Peyer's patch (tissue), 4 donors: Measurements from ENCODE around the gene MAGEA2. TPM values are rescaled to one million over a fixed set of nuclear protein-coding genes. Genes with fewer than 3 reads are reported as not detected.
"Not testable (repeated sequence)": the region's sequence is repeated elsewhere in the genome, so short reads cannot be mapped to it uniquely, and the experiment has no call there.

ENCODE experiments used
- DNase-seq, 3 donors: peaks; one replicate each; pipeline ENCODE4 v3.0.0-alpha.2; 2017 to 2019
- H3K27ac ChIP-seq, 4 donors: fragments of 200-600 bp; sonication (generic); one replicate each; pipeline ENCODE4 v1.5.1; 2016 to 2019
- H3K27me3 ChIP-seq, 2 donors: fragments of 200-600 bp; sonication (generic); one replicate each; pipeline ENCODE4 v1.5.1; 2019
- H3K36me3 ChIP-seq, 3 donors: fragments of 200-600 bp; sonication (generic); one replicate each; pipeline ENCODE4 v1.5.1; 2016 to 2019
- H3K4me1 ChIP-seq, 4 donors: fragments of 200-600 bp; sonication (generic); one replicate each; pipeline ENCODE4 v1.5.1; 2016 to 2019
- H3K4me3 ChIP-seq, 4 donors: fragments of 200-600 bp; sonication (generic); 1 replicate in 3 of 4; 2 replicates in 1 of 4; pipeline ENCODE4 v1.5.1; 2016 to 2019; ENCODE audit warnings: mild to moderate bottlenecking in 1 of 4
- H3K9me3 ChIP-seq, 4 donors: fragments of 200-600 bp; sonication (generic); one replicate each; pipeline ENCODE4 v1.5.1; 2016 to 2019; ENCODE audit warnings: mild to moderate bottlenecking in 1 of 4
- CTCF ChIP-seq, 6 experiments: fragments of 450-650 bp in 4 of 6; fragments of 200-600 bp in 2 of 6; sonication (generic) in 1 of 6; IDR thresholded peaks; one replicate each; pipeline ENCODE4 v1.5.1; 2017 to 2019; ENCODE audit warnings: antibody characterized with exemption in 6 of 6, mild to moderate bottlenecking in 3 of 6, moderate library complexity in 1 of 6
- POLR2A ChIP-seq, 2 donors: fragments of 450-650 bp; IDR thresholded peaks; one replicate each; pipeline ENCODE4 v1.5.1; 2017; ENCODE audit warnings: antibody characterized with exemption in 2 of 2, mild to moderate bottlenecking in 2 of 2, moderate library complexity in 2 of 2
- total RNA-seq, 4 donors: library from RNA; depleted of rRNA; stranded (reverse); fragments of >200 nt; gene quantifications; one replicate each; pipeline ENCODE4 v1.1.0, GENCODE V29; 2016

The MAGEA2 gene
- total RNA-seq: not detected

- not testable (repeated sequence) for H3K9me3 ChIP-seq, H3K27ac ChIP-seq, DNase-seq, H3K36me3 ChIP-seq, H3K4me3 ChIP-seq, H3K27me3 ChIP-seq, H3K4me1 ChIP-seq
Observed at GRCh38 chrX:152753686-152754650, at the start of gene MAGEA2. MAGEA2 (minus strand) TSS chrX:152753842; CDS start chrX:152751363, 2,479 bp downstream.

GRCh38 chrX:152798945-152799344 lies 45.3 kb upstream of the MAGEA2 start:
- no peaks in the 10 kb centered on the region for H3K27me3 ChIP-seq
- H3K36me3 ChIP-seq: no peaks in the 10 kb centered on the region
- DNase-seq: no peak
- H3K9me3 ChIP-seq: no peaks in the 10 kb centered on the region
- H3K4me3 ChIP-seq: no peak overlapping the region
- H3K27ac ChIP-seq: no peak overlapping the region
- H3K4me1 ChIP-seq: no peaks in the 10 kb centered on the region
- TF ChIP-seq CTCF (IDR thresholded peaks at IDR 0.05): no peak
- TF ChIP-seq POLR2A (IDR thresholded peaks at IDR 0.05): no peak

GRCh38 chrX:152787062-152787461 lies 33.4 kb upstream of the MAGEA2 start:
- H3K36me3 ChIP-seq, H3K4me1 ChIP-seq, H3K4me3 ChIP-seq, DNase-seq, H3K27me3 ChIP-seq, H3K27ac ChIP-seq, H3K9me3 ChIP-seq: not testable (repeated sequence)

GRCh38 chrX:152769549-152770289 lies 16.1 kb upstream of the MAGEA2 start, which contains the start of gene MAGEA6:
MAGEA6 (minus strand) TSS chrX:152769689; CDS start chrX:152767650, 2,039 bp downstream.
- not testable (repeated sequence) for H3K27ac ChIP-seq, H3K9me3 ChIP-seq, H3K36me3 ChIP-seq, H3K4me1 ChIP-seq, H3K4me3 ChIP-seq, DNase-seq, H3K27me3 ChIP-seq

- not testable (repeated sequence) for H3K36me3 ChIP-seq, H3K27ac ChIP-seq, H3K4me3 ChIP-seq, H3K4me1 ChIP-seq, H3K27me3 ChIP-seq, H3K9me3 ChIP-seq, DNase-seq
Observed at GRCh38 chrX:152766562-152766961, 12.9 kb upstream of the MAGEA2 start.

GRCh38 chrX:152761582-152761981 lies 7.9 kb upstream of the MAGEA2 start:
- DNase-seq, H3K27me3 ChIP-seq, H3K4me1 ChIP-seq, H3K4me3 ChIP-seq, H3K36me3 ChIP-seq, H3K27ac ChIP-seq, H3K9me3 ChIP-seq: not testable (repeated sequence)

GRCh38 chrX:152759544-152759943 lies 5.9 kb upstream of the MAGEA2 start:
- H3K27ac ChIP-seq, H3K4me3 ChIP-seq, DNase-seq, H3K9me3 ChIP-seq, H3K36me3 ChIP-seq, H3K4me1 ChIP-seq, H3K27me3 ChIP-seq: not testable (repeated sequence)

GRCh38 chrX:152758918-152759317 lies 5.3 kb upstream of the MAGEA2 start, which contains the start of gene CSAG3:
CSAG3 (plus strand) TSS chrX:152759218.
- H3K4me3 ChIP-seq, H3K9me3 ChIP-seq, H3K27ac ChIP-seq, H3K36me3 ChIP-seq, DNase-seq, H3K27me3 ChIP-seq, H3K4me1 ChIP-seq: not testable (repeated sequence)

GRCh38 chrX:152754871-152755270 lies 1.2 kb upstream of the MAGEA2 start:
- not testable (repeated sequence) for H3K27me3 ChIP-seq, DNase-seq, H3K27ac ChIP-seq, H3K36me3 ChIP-seq, H3K4me3 ChIP-seq, H3K9me3 ChIP-seq, H3K4me1 ChIP-seq
